ENCODE results near the gene GLT1D1.

Gene GLT1D1

GRCh38 chr12:129002427-129002826, 149.1 kb downstream of the GLT1D1 start:
- no peak for DNase-seq (ENCODE audit: low read depth)

- DNase-seq (ENCODE audit: low read depth), result no peak
Measured at GRCh38 chr12:129005416-129005815, 152.1 kb downstream of the GLT1D1 start.

GRCh38 chr12:129005829-129006228, 152.6 kb downstream of the GLT1D1 start:
- DNase-seq (ENCODE audit: low read depth), result no peak

- DNase-seq (ENCODE audit: low read depth), result no peak
Measured at GRCh38 chr12:129009833-129010622, 156.8 kb downstream of the GLT1D1 start.

- DNase-seq (ENCODE audit: low read depth), result no peak
Measured at GRCh38 chr12:129016159-129016558, 162.9 kb downstream of the GLT1D1 start.

- DNase-seq (ENCODE audit: low read depth), result no peak
Measured at GRCh38 chr12:129025055-129025454, 171.8 kb downstream of the GLT1D1 start.

GRCh38 chr12:129028844-129029243, 175.6 kb downstream of the GLT1D1 start:
- no peak for DNase-seq (ENCODE audit: low read depth)

All from fibroblast of the conjunctiva (primary cell).